ENCODE measurements around the gene NCOA6. TPM values are rescaled to one million over a fixed set of nuclear protein-coding genes. Genes with fewer than 3 reads are reported as not detected.
A peak's percentile ranks its signal among the peaks of the same experiment; 100 is the strongest.

The NCOA6 gene
- total and polyA plus RNA-seq, 2 donors from 2014 or later = 28.1 to 30.8 TPM

DNA sequence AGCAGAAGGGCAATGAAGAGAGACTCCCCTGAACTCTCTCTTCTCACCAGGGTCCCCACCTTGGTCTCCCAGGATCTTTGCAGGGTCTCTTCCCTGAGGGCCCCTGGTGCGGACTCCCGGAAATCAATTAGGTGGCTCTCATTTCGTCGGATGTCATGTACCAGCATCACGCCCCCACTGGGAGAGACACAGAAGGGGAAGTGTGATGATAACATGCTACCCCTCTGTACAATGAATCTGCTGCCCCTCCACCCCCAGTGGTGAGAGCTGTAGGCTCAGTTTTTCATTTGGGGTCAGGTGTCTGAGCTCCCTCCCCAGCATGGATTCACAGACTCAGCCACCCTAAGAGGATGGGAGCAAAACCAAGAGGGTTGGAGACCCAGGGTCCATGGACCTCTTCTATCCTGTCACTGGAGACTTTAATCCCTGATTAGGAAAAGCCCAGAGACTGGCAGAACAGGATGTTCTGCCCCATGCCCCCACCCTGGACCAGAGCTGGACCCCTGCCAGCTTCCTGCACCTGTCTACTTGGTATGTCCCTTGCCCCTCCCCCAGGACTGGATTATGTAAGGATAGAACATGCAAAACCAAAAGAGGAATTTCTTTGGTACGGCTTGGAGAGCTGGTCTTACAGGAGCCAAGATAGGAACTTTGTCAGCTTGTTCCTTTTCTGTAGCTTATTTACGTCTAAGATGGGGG is 36.1 kb upstream of the NCOA6 start:
- Histone ChIP-seq H3K36me3 (ENCODE audit: control insufficient read depth in 2 of 3, insufficient read depth in 3 of 3, low read length in 3 of 3) (peaks cover 0 to 12% (median 5%) of the 10 kb centered on the region in 3 donors), H3K9me3 (ENCODE audit: control insufficient read depth in 2 of 3, insufficient read depth in 1 of 3, low read length in 3 of 3) (no peaks in the 10 kb centered on the region), H3K27ac (ENCODE audit: low read depth in 2 of 2, low read length in 2 of 2) (no peak overlapping the region), H3K4me3 (ENCODE audit: low read length in 3 of 3) (no peak overlapping the region), H3K27me3 (ENCODE audit: control insufficient read depth, insufficient read depth, low read length) (no peaks in the 10 kb centered on the region), H3K9ac (ENCODE audit: low read length in 3 of 3) (no peak overlapping the region), H3K4me1 (ENCODE audit: control insufficient read depth in 2 of 3, insufficient read depth in 2 of 3, low read depth in 1 of 3, low read length in 3 of 3) (peaks cover 0 to 3% (median 0%) of the 10 kb centered on the region in 3 donors)
- TF ChIP-seq, protein P1, sequence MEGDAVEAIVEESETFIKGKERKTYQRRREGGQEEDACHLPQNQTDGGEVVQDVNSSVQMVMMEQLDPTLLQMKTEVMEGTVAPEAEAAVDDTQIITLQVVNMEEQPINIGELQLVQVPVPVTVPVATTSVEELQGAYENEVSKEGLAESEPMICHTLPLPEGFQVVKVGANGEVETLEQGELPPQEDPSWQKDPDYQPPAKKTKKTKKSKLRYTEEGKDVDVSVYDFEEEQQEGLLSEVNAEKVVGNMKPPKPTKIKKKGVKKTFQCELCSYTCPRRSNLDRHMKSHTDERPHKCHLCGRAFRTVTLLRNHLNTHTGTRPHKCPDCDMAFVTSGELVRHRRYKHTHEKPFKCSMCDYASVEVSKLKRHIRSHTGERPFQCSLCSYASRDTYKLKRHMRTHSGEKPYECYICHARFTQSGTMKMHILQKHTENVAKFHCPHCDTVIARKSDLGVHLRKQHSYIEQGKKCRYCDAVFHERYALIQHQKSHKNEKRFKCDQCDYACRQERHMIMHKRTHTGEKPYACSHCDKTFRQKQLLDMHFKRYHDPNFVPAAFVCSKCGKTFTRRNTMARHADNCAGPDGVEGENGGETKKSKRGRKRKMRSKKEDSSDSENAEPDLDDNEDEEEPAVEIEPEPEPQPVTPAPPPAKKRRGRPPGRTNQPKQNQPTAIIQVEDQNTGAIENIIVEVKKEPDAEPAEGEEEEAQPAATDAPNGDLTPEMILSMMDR (IDR thresholded peaks at IDR 0.05; ENCODE audit: borderline replicate concordance, extremely low read depth, insufficient read depth) = no peak
- FAIRE-seq (no peak), DNase-seq (peak in 2 of 5 donors; percentile 7 to 26)
- intact Hi-C loops (cut with DNase I) = no loop called here

GRCh38 chr20:34859826-34860545 is 34.5 kb upstream of the NCOA6 start:
- Histone ChIP-seq H3K36me3 (ENCODE audit: control insufficient read depth in 2 of 3, insufficient read depth in 3 of 3, low read length in 3 of 3) (peaks cover 0 to 15% (median 14%) of the 10 kb centered on the region in 3 donors), H3K4me1 (ENCODE audit: control insufficient read depth in 2 of 3, insufficient read depth in 2 of 3, low read depth in 1 of 3, low read length in 3 of 3) (peaks cover 0 to 3% (median 0%) of the 10 kb centered on the region in 3 donors), H3K9ac (ENCODE audit: low read length in 3 of 3) (no peak overlapping the region), H3K27ac (ENCODE audit: low read depth in 2 of 2, low read length in 2 of 2) (no peak overlapping the region), H3K27me3 (ENCODE audit: control insufficient read depth, insufficient read depth, low read length) (no peaks in the 10 kb centered on the region), H3K4me3 (ENCODE audit: low read length in 3 of 3) (no peak overlapping the region), H3K9me3 (ENCODE audit: control insufficient read depth in 2 of 3, insufficient read depth in 1 of 3, low read length in 3 of 3) (no peaks in the 10 kb centered on the region)
- peak in 1 of 5 donors; percentile 42 for DNase-seq
- TF ChIP-seq, protein P1 (IDR thresholded peaks at IDR 0.05; ENCODE audit: borderline replicate concordance, extremely low read depth, insufficient read depth) = no peak
- no peak for FAIRE-seq
- intact Hi-C loops (cut with DNase I) = no loop called here

DNA sequence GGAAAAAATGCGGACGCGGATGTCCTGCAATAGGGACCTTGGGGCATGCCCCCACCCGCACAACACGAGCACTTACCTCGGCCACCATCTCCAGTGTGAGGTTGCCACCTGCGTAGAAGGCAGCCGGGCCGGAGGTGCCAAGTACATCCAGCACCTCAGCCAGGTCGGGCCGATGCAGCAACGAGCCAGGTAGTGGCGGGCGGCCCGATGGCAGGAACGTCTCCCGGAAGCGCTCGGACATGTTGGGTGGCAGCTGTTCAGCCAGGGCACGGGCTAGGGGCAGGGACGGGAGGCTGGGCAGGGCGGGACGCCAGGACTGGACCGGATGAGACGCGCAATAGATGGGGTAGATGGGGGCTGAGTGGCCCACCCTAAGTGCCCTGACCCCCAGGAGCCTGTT is 33.9 kb upstream of the NCOA6 start:
- Histone ChIP-seq H3K27ac (ENCODE audit: low read depth in 2 of 2, low read length in 2 of 2) (no peak overlapping the region), H3K27me3 (ENCODE audit: control insufficient read depth, insufficient read depth, low read length) (no peaks in the 10 kb centered on the region), H3K4me3 (ENCODE audit: low read length in 3 of 3) (no peak overlapping the region), H3K9me3 (ENCODE audit: control insufficient read depth in 2 of 3, insufficient read depth in 1 of 3, low read length in 3 of 3) (no peaks in the 10 kb centered on the region), H3K4me1 (ENCODE audit: control insufficient read depth in 2 of 3, insufficient read depth in 2 of 3, low read depth in 1 of 3, low read length in 3 of 3) (peaks cover 0 to 3% (median 0%) of the 10 kb centered on the region in 3 donors), H3K9ac (ENCODE audit: low read length in 3 of 3) (no peak overlapping the region), H3K36me3 (ENCODE audit: control insufficient read depth in 2 of 3, insufficient read depth in 3 of 3, low read length in 3 of 3) (peaks cover 0 to 20% (median 17%) of the 10 kb centered on the region in 3 donors)
- DNase-seq = peak in 1 of 5 donors; percentile 74
- intact Hi-C loops (cut with DNase I) = no loop called here
- FAIRE-seq = no peak
- TF ChIP-seq, protein P1 (IDR thresholded peaks at IDR 0.05; ENCODE audit: borderline replicate concordance, extremely low read depth, insufficient read depth) = no peak

Data from kidney (tissue), 14 donors.